NB4 (cell line): Measurements from ENCODE around the gene RBM20.

Experiments used
- CTCF ChIP-seq: IDR thresholded peaks from one replicate; pipeline ENCODE4 v1.5.1; 2012; ENCODE audit warnings: low read depth, low read length
- MAX ChIP-seq: IDR thresholded peaks from 2 replicates; pipeline ENCODE4 v1.6.1; 2011; ENCODE audit warnings: low read depth, low read length
- MYC ChIP-seq: IDR thresholded peaks from 2 replicates; pipeline ENCODE4 v1.6.1; 2011; ENCODE audit warnings: low read depth, low read length
- POLR2A ChIP-seq: IDR thresholded peaks from 2 replicates; pipeline ENCODE4 v1.6.1; 2011; ENCODE audit warnings: mild to moderate bottlenecking; ENCODE audit not compliant: insufficient read length; ENCODE audit errors: extremely low read depth

GRCh38 chr10:110765513-110766319, 121.6 kb downstream of the RBM20 start:
- no peak for TF ChIP-seq CTCF
- TF ChIP-seq MYC = no peak
- TF ChIP-seq MAX = no peak
- no peak for TF ChIP-seq POLR2A
